ENCODE data around the gene RIBC1. TPM values are rescaled to one million over a fixed set of nuclear protein-coding genes. Genes with fewer than 3 reads are reported as not detected.
A peak's percentile ranks its signal among the peaks of the same experiment; 100 is the strongest.
"Not testable (repeated sequence)": the region's sequence is repeated elsewhere in the genome, so short reads cannot be mapped to it uniquely, and the experiment has no call there.

RIBC1 gene
- polyA plus RNA-seq, 1 of the 3 experiments (the other 2 are of a cell fraction) = 0.33 TPM

DNA sequence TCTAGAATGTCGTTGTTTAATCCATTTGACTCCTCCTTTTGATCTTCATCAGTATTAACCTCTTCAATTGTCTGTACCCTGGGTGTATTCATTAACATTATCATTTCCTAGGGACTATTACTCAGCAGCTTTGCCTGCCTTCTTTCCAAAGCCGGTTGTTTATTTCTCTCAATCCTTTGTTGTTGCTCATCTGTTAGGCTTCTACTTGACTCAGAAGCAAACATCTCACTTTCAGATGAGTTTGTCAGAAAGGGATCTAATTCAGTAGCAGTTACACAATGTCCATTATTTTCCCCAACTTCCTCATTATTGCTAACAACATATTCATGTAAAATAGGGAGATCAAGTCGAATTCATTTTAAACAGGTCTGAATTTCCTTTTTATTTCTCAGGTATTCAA is 33.6 kb downstream of the RIBC1 start:
- TF ChIP-seq ELF1 (IDR thresholded peaks at IDR 0.05) = no peak
- no peak for TF ChIP-seq YY1 (IDR thresholded peaks at IDR 0.05; ENCODE audit: low read depth)
- no peak for TF ChIP-seq JUND (IDR thresholded peaks at IDR 0.05)
- no peak for TF ChIP-seq NRF1 (IDR thresholded peaks at IDR 0.05; ENCODE audit: low read depth, low read length)
- no peak for TF ChIP-seq FOSL2 (IDR thresholded peaks at IDR 0.05; ENCODE audit: borderline replicate concordance, low read depth)
- TF ChIP-seq, protein P1, sequence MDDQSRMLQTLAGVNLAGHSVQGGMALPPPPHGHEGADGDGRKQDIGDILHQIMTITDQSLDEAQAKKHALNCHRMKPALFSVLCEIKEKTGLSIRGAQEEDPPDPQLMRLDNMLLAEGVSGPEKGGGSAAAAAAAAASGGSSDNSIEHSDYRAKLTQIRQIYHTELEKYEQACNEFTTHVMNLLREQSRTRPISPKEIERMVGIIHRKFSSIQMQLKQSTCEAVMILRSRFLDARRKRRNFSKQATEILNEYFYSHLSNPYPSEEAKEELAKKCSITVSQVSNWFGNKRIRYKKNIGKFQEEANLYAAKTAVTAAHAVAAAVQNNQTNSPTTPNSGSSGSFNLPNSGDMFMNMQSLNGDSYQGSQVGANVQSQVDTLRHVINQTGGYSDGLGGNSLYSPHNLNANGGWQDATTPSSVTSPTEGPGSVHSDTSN (IDR thresholded peaks at IDR 0.05) = no peak
- H3K27ac ChIP-seq (ENCODE audit: low read depth in 2 of 2, low read length in 1 of 2) = no peak overlapping the region

GRCh38 chrX:53458082-53458481 is 35.4 kb downstream of the RIBC1 start:
- no peak for DNase-seq
- no peaks in the 10 kb centered on the region for H3K36me3 ChIP-seq (replicated peaks in 1 of 2; ENCODE audit: control insufficient read depth in 1 of 2, insufficient read depth in 2 of 2, low read length in 1 of 2)
- no peaks in the 10 kb centered on the region for H3K9me2 ChIP-seq
- H3K4me3 ChIP-seq (ENCODE audit: low read depth in 2 of 2, low read length in 1 of 2) = no peak overlapping the region
- no peaks in the 10 kb centered on the region for H3F3A ChIP-seq (replicated peaks; ENCODE audit: insufficient read depth)
- no peaks in the 10 kb centered on the region for H3K4me1 ChIP-seq (ENCODE audit: control insufficient read depth in 1 of 2, insufficient read depth in 2 of 2, low read depth in 1 of 2, low read length in 1 of 2)
- no peak overlapping the region for H2AFZ ChIP-seq (ENCODE audit: low read depth)
- no peaks in the 10 kb centered on the region for H4K20me1 ChIP-seq (ENCODE audit: insufficient read depth)
- H3K9ac ChIP-seq = no peak overlapping the region
- WGBS (ENCODE audit: low lambda C conversion rate) = 31% methylated on average over 5 of the region's 5 CpGs
- H3K27ac ChIP-seq (ENCODE audit: low read depth in 2 of 2, low read length in 1 of 2) = no peak overlapping the region
- H3K9me3 ChIP-seq = no peaks in the 10 kb centered on the region
- no peak overlapping the region for H3K4me2 ChIP-seq
- H3K27me3 ChIP-seq (ENCODE audit: insufficient read depth) = no peaks in the 10 kb centered on the region; the same call in 1 of the 2 replicates
- CTCF ChIA-PET = interaction anchor here (0.6 to 4.9 kb wide), 4 partner anchors 12 to 145 kb away, joined by 3 to 28 read pairs (median 4); no protein-coding TSS in a partner anchor
- POLR2A ChIA-PET = no interaction called here
- H3K79me2 ChIP-seq (ENCODE audit: insufficient read depth) = no peaks in the 10 kb centered on the region
- TF ChIP-seq TAF1 (IDR thresholded peaks at IDR 0.05; ENCODE audit: borderline replicate concordance, low read depth, low read length) (no peak), NFIC (IDR thresholded peaks at IDR 0.05; ENCODE audit: borderline replicate concordance) (no peak), CTCF (IDR thresholded peaks at IDR 0.05) (peak; percentile 38), RCOR1 (IDR thresholded peaks at IDR 0.05; ENCODE audit: low read length) (no peak), SMC3 (IDR thresholded peaks at IDR 0.05; ENCODE audit: low read depth, low read length) (peak; percentile 14; the same call in 1 of the 2 replicates), YY1 (IDR thresholded peaks at IDR 0.05; ENCODE audit: low read depth) (no peak), RAD21 (IDR thresholded peaks at IDR 0.05; ENCODE audit: low read length) (peak; percentile 30)

More for the DNA sequence above, 33.6 kb downstream of the RIBC1 start:
- Histone ChIP-seq H3K27me3 (ENCODE audit: insufficient read depth) (no peaks in the 10 kb centered on the region; the same call in 1 of the 2 replicates), H3K9ac (no peak overlapping the region), H3F3A (replicated peaks; ENCODE audit: insufficient read depth) (no peaks in the 10 kb centered on the region), H3K79me2 (ENCODE audit: insufficient read depth) (no peaks in the 10 kb centered on the region), H3K4me1 (ENCODE audit: control insufficient read depth in 1 of 2, insufficient read depth in 2 of 2, low read depth in 1 of 2, low read length in 1 of 2) (no peaks in the 10 kb centered on the region), H3K9me2 (no peaks in the 10 kb centered on the region), H3K9me3 (no peaks in the 10 kb centered on the region), H3K4me3 (ENCODE audit: low read depth in 2 of 2, low read length in 1 of 2) (no peak overlapping the region), H3K4me2 (no peak overlapping the region), H2AFZ (ENCODE audit: low read depth) (no peak overlapping the region), H4K20me1 (ENCODE audit: insufficient read depth) (no peaks in the 10 kb centered on the region), H3K36me3 (replicated peaks in 1 of 2; ENCODE audit: control insufficient read depth in 1 of 2, insufficient read depth in 2 of 2, low read length in 1 of 2) (no peaks in the 10 kb centered on the region)
- POLR2A ChIA-PET = no interaction called here
- CTCF ChIA-PET = interaction anchor here (0.8 to 4.9 kb wide), 2 partner anchors 20 to 26 kb away, joined by 3 to 28 read pairs; no protein-coding TSS in a partner anchor
- DNase-seq = no peak
- 20% methylated on average over 3 of the region's 3 CpGs for WGBS (ENCODE audit: low lambda C conversion rate)

DNA sequence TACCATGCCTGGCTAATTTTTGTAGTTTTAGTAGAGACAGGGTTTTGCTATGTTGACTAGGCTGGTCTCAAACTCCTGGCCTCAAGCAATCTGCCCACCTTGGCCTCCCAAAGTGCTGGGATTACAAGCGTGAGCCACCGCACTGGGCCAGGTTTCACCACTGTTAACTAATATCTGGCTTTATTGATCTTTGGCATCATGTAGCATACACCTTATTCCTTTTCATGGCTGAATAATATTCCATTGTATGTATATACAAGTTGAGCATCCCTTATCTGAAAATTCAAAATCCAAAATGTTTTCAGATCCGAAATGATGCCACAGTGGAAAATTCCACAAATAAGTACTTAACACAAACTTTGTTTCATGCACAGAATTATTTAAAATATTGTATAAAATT is 46.0 kb downstream of the RIBC1 start:
- CTCF ChIA-PET = not testable (repeated sequence)

More for the DNA sequence above, 46.0 kb downstream of the RIBC1 start:
- H3K4me3 ChIP-seq (ENCODE audit: low read depth in 2 of 2, low read length in 1 of 2); H2AFZ ChIP-seq (ENCODE audit: low read depth); H3K79me2 ChIP-seq (ENCODE audit: insufficient read depth); H3K9me2 ChIP-seq; H3K9ac ChIP-seq; H4K20me1 ChIP-seq (ENCODE audit: insufficient read depth); H3F3A ChIP-seq (replicated peaks; ENCODE audit: insufficient read depth); POLR2A ChIA-PET; H3K4me1 ChIP-seq (ENCODE audit: control insufficient read depth in 1 of 2, insufficient read depth in 2 of 2, low read depth in 1 of 2, low read length in 1 of 2); H3K9me3 ChIP-seq; H3K27ac ChIP-seq (ENCODE audit: low read depth in 2 of 2, low read length in 1 of 2); DNase-seq; H3K36me3 ChIP-seq (replicated peaks in 1 of 2; ENCODE audit: control insufficient read depth in 1 of 2, insufficient read depth in 2 of 2, low read length in 1 of 2); H3K4me2 ChIP-seq: not testable (repeated sequence)
- peaks cover 33% of the 10 kb centered on the region; the same call in 1 of the 2 replicates for H3K27me3 ChIP-seq (ENCODE audit: insufficient read depth)
- WGBS (ENCODE audit: low lambda C conversion rate) = 35% methylated on average over 3 of the region's 3 CpGs
